ENCODE measurements around the gene LAMTOR5.
"Not testable (repeated sequence)": the region's sequence is repeated elsewhere in the genome, so short reads cannot be mapped to it uniquely, and the experiment has no call there.

Gene LAMTOR5

DNA sequence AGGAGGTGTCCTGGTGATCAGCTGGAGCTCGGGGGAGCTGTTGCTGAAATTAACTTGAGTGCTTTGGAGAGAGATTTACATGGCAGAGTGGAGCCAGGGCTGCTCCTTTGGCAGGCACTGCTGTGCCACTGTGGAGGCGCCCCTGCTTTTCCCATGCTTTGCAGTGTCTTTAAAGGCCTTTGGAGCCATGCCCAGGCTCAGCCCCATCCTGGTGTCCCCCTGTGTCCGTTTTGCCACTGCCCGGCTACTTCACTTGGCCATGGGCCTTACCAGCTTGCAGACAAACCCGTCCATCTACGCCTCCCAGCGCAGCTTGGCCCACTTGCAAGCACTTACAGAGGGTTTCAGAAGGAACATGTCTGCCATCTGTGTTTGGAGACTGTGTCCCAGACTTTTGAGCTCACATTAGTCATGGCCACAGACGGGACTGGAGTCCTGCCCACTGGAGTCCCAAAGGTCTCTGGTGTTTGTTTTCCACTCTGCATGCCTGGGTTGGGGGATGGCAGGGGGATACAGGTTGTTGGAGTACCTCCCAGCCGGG lies 18.2 kb upstream of the LAMTOR5 start:
- DNase-seq, result peak; percentile 13 to 44

GRCh38 chr1:110424699-110425611 lies 17.5 kb upstream of the LAMTOR5 start:
- DNase-seq, result no peak

GRCh38 chr1:110420874-110421793 lies 13.6 kb upstream of the LAMTOR5 start:
- no peak for DNase-seq

GRCh38 chr1:110420023-110420662 lies 12.6 kb upstream of the LAMTOR5 start:
- no peak for DNase-seq

DNA sequence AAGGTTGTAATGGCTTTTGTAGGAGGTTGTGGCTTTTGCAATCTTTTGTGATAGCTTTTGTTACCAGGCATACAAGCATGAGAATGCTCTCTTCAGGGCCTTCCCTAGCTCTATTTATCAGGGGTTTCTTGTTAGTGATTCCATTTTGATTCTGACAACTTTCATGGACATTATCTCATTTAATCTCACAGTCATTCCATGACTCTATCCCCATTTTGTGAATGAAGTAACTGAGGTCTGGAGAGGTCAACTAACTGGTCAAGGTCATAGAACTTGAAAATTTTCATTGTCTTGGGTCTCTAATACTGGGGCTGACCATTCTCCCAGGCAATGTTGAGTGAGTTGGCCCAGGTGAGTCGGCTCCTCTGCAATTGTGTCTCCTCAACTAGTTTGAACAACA lies 11.2 kb upstream of the LAMTOR5 start:
- no peak for DNase-seq

GRCh38 chr1:110413045-110413444 lies 5.6 kb upstream of the LAMTOR5 start:
- DNase-seq, result not testable (repeated sequence)

- DNase-seq, result peak in 1 of 2 experiments; percentile 62
Measured at GRCh38 chr1:110412576-110412975, 5.1 kb upstream of the LAMTOR5 start.

- DNase-seq, result no peak
Measured at GRCh38 chr1:110411173-110411735, 3.8 kb upstream of the LAMTOR5 start.

DNA sequence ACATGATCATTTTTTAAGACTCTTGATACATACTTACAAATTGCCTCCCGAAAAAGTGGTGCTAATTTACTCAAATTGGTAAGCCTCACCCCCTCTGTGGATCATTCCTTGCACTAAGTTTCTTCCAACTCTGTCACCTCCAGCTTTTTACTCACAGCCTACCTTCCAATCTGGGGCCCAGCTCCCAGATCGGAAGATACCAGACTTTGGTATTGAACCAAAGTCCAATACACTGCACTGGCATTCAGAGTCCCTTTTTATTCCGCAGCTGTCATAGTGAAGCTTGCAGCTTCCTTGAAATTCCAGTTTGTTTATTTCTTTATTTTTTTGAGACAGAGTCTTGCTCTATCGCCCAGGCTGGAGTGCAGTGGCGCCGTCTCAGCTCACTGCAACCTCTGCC lies 1.8 kb upstream of the LAMTOR5 start:
- DNase-seq, result no peak

DNA sequence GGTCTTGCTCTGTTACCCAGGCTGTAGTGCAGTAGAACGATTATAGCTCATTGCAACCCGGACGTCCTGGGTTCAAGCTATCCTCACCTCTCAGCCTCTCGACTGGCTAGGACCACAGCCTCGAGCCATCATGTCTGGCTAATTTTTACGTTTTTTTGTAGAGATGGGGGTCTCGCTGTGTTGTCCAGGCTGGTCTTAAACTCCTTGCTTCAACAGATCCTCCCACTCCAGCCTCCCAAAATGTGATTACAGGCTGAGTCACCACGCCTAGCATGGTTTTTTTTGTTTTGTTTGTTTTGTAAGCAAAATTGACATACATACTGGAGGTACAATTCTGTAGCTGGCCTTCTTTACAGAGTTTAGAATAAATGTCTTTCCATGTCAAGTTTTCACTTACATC lies 994 bp upstream of the LAMTOR5 start:
- DNase-seq, result no peak

- DNase-seq, result not testable (repeated sequence)
Measured at GRCh38 chr1:110406407-110406806, 1.1 kb downstream of the LAMTOR5 start.

DNA sequence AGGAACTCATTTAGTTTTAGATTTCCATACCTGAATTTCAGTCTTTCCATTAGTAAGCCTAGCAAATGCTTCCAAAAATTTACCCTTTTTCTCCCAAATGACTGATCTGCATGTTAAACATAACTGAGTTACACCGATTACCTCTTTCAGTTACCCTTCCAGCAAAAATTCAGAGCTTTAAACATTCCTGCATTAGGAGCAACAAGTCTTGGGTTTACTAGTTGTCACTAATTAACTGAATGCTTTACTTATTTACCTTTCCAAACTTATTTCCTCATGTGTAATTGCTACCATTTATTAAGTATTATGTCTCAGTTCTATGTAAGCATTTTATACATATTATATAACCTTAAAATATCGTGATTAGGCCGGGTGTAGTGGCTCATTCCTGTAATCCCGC lies 3.1 kb downstream of the LAMTOR5 start:
- no peak for DNase-seq

DNA sequence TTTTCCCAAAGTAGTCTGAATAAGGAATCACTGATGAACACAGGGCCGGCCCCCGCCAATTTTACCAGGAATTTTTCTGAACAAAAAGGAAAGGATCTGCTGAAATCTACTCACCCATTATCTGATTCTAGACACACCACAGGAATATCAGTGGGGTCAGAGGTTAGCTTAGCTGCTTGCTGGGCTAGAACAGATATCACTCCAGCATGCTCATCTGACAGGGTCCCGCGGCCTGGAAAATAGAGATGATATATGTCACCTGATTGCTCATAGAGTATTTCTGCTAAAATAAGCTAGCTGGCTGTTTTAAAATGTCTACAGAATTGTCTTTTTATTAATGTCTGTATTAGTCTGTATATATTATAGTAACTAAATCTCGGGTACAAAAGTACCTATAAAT lies 3.7 kb downstream of the LAMTOR5 start:
- no peak for DNase-seq

DNA sequence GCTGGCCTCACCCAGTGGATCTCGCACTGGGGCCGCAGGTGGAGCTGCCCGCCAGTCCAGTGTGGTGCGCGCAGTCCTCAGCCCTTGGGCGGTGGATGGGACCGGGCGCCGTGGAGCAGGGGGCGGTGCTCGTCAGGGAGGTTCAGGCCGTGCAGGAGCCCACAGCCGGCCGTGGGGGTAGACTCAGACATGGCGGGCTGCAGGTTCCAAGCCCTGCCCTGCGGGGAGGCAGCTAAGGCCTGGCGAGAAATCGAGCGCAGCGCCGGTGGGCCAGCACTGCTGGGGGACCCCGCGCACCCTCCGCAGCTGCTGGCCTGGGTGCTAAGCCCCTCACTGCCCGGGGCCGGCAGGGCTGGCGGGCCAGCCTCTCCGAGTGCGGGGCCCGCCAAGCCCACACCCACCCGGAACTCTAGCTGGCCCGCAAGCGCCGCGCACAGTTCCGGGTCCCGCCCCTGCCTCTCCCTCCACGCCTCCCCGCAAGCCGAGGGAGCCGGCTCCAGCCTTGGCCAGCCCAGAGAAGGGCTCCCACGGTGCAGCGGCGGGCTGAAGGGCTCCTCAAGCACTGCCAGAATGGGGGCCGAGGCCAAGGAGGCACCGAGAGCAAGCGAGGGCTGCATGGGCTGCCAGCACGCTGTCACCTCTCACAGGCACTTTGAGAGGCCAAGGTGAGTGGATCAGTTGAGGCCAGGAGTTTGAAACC lies 11.1 kb downstream of the LAMTOR5 start:
- DNase-seq, result not testable (repeated sequence)

DNA sequence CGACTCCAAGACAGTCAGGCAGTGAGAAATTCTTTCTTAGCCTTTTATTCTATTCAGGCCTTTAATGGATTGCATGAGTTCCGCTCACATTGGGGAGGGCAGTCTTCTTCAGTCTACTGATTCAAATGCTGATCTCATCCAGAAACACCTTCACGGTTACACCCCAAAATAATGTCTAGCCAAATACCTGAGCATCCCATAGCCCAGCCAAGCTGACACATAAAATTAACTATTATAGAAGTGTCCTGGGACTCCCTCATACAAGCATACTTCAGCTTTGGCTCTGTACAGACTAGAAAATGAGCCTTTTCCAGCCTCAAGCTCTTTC lies 13.0 kb downstream of the LAMTOR5 start:
- no peak for DNase-seq

DNA sequence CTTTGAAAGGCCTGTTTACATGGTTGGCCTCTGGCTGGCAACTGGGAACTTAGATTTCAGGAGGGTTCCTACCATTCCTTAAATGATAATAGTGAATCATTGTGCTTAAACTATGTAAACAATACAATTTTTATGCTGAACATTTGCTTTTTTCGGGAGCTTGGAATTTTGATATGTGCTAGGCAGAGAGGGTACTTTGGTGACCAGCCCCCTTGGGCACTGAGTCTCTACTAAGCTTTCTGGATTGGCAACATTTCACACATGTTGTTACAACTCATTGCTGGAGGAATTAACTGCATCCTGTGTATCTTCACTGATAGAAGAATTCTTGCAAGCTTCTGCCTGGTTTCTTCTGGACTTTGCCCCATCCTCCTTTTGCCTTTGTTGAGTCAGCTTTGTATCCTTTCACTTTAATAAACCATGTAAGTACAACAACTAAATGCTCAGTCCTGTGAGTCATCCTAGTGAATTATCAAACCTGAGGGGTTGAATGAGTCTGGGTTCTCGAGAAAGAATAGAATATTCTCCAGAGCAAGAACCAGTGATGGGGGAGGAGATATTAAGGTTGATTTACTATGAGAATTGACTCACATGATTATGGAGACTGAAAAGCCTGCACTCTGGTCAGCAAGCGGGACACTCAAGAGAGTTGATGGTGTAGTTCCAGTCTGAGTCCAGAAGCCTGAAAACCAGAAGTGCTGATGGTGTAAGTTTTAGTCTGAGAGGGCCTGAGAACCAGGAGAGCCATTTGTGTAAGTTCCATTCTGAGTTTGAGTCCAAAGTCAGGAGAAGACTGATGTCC lies 13.6 kb downstream of the LAMTOR5 start:
- no peak for DNase-seq

GRCh38 chr1:110393286-110393685 lies 14.2 kb downstream of the LAMTOR5 start:
- no peak for DNase-seq

DNA sequence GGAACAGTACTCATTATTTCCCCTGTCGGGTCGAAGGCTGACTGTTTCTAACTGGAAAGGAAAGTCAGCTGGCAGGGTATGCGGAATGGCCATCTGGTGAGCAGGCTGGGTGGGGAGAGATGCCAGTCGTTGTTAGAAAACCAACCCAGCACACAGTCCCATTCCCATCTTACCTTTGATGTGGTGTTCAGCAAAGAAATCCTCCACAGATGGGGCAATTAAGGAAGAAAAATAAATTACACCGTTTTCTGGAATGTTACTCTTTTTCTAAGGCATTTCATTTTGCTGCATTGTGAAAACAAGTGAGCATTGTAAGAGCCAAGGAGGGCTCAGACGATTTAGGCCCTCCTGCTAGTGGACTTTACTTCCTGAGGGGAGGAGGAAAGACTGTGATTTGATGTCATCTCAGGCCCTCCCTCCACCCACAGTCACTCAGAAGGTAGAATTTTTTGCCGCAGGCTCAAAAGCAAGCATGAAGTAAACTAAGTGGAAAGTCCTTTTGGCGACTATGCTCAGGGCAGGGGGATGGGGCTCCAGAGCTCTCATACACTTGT lies 16.7 kb downstream of the LAMTOR5 start, which contains the start of gene SLC16A4:
TSS of gene SLC16A4 (minus strand) at position 335 of the 554 bp plus-strand sequence. CDS start 1,703 bp downstream, outside the sequence.
- DNase-seq, result peak; percentile 32 to 55

- no peak for DNase-seq
Measured at GRCh38 chr1:110390096-110390495, 17.4 kb downstream of the LAMTOR5 start.

DNA sequence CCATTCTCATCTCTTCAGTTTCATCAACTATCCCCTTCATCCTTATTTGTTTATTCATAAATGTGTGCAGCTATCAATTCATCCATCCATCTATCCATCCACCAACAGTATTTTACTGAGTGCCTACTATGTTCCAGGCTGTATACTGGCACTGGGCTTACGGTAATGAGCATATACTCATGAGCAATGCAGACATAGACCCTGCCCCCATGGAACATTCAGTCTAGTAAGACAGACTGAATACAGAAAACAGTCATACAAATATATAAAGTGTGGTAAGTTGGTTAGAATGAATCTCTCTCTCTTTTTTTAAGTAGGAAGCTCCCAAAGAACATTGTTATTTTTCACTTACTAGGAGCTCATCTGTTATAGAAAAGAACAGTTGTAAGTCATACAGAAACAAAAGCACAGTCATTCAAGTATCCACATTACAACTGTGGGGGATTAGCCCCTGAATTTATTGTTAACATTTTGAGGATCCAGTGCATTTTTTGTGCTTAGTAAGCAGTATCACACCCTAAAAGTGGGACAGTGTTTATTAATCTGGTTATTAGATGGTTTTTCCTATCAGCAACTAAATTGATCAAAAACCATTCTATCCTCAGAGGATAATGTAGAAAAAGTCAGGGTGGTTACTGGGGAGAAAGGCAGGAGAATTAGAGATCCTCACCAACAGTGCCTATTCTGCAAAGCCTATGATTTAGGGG lies 20.3 kb downstream of the LAMTOR5 start:
- no peak for DNase-seq
